Panc1 (cell line): ENCODE data around the gene HSD17B11. TPM values are rescaled to one million over a fixed set of nuclear protein-coding genes. Genes with fewer than 3 reads are reported as not detected.

Source experiments
- ATAC-seq: fragments of 200-7000 bp; cut with Tn5 transposase; 2 replicates; pipeline ENCODE4 v1.9.1; 2020; ENCODE audit warnings: mild to moderate bottlenecking, moderate library complexity
- BruUV-seq: library from RNA; stranded (reverse); fragments of 400-500 nt; replicated peaks from 2 replicates; lab custom pipeline; 2021; lab: Mats Ljungman, UMichigan
- CTCF ChIA-PET: fragments of 300-600 bp; sonication (Branson Sonifier 250); formaldehyde crosslinking; loops from one replicate; lab custom pipeline; 2022; ENCODE audit warnings: antibody characterized with exemption; lab: Charles Lee
- POLR2A ChIA-PET: fragments of 300-600 bp; sonication (Branson Sonifier 250); formaldehyde crosslinking; loops from one replicate; lab custom pipeline; 2022; ENCODE audit warnings: antibody characterized with exemption; lab: Charles Lee
- DNase-seq: peaks from one replicate; pipeline ENCODE4 v3.0.0-alpha.2; 2010; ENCODE audit warnings: low read depth, low spot score
- H3K27ac ChIP-seq: 2 replicates; pipeline ENCODE4 v1.5.1; 2011; ENCODE audit warnings: mild to moderate bottlenecking, low read length, inconsistent platforms
- H3K27me3 ChIP-seq: fragments of 200-500 bp; sonication (Bioruptor generic); 2 replicates; pipeline ENCODE4 v1.6.0; 2014; ENCODE audit warnings: low read length, inconsistent platforms; ENCODE audit not compliant: control insufficient read depth, insufficient read depth
- H3K36me3 ChIP-seq: fragments of 200-500 bp; sonication (Bioruptor generic); 2 replicates; pipeline ENCODE4 v1.5.1; 2014; ENCODE audit warnings: inconsistent platforms, mild to moderate bottlenecking, low read length, moderate library complexity; ENCODE audit not compliant: control insufficient read depth, insufficient read depth
- H3K4me1 ChIP-seq: 2 replicates; pipeline ENCODE4 v1.5.1; 2011; ENCODE audit warnings: inconsistent platforms, mild to moderate bottlenecking, low read length, moderate library complexity; ENCODE audit not compliant: control insufficient read depth, insufficient read depth
- H3K4me3 ChIP-seq, 2 experiments: 2 replicates each; pipeline ENCODE4 v1.5.1; 2011 to 2012; ENCODE audit warnings: low read depth in 2 of 2, low read length in 2 of 2, mild to moderate bottlenecking in 2 of 2, inconsistent platforms in 1 of 2, moderate library complexity in 1 of 2
- H3K9me3 ChIP-seq: fragments of 200-500 bp; sonication (Bioruptor generic); 2 replicates; pipeline ENCODE4 v1.5.1; 2014; ENCODE audit warnings: low read depth, mild to moderate bottlenecking, inconsistent platforms, low read length, moderate library complexity; ENCODE audit not compliant: control insufficient read depth, insufficient read depth
- POLR2AphosphoS5 ChIP-seq: IDR thresholded peaks from 2 replicates; pipeline ENCODE4 v1.6.1; 2012; ENCODE audit warnings: mild to moderate bottlenecking, low read depth, low read length, moderate library complexity
- SIN3A ChIP-seq: IDR thresholded peaks from 2 replicates; pipeline ENCODE4 v1.6.1; 2012; ENCODE audit warnings: low read depth, mild to moderate bottlenecking, low read length, moderate library complexity, borderline replicate concordance; ENCODE audit not compliant: insufficient read depth
- TCF7L2 ChIP-seq: IDR thresholded peaks from 2 replicates; pipeline ENCODE4 v1.6.1; 2011; ENCODE audit warnings: mild to moderate bottlenecking, low read depth, low read length, inconsistent platforms
- in situ Hi-C: cut with HindIII; loops from 2 replicates; pipeline ENCODE4 v1.10.0; 2016; ENCODE audit warnings: low sequenced_read_pairs, low pct_unique_long_range_greater_than_20kb
- intact Hi-C: fragments of 100-400 bp; cut with micrococcal nuclease; formaldehyde crosslinking; loops from one replicate; pipeline ENCODE4 v1.10.0; 2022; ENCODE audit not compliant: unreplicated experiment
- total RNA-seq: library from RNA; stranded (reverse); gene quantifications from one replicate; pipeline ENCODE4 v1.2.1, GENCODE V29; 2021; ENCODE audit not compliant: unreplicated experiment
- TF ChIP-seq, protein P1 (sequence below): fragments of 450-650 bp; IDR thresholded peaks from 2 replicates; pipeline ENCODE4 v1.5.1; 2017; ENCODE audit warnings: mild to moderate bottlenecking
- TF ChIP-seq, protein P2 (sequence below), 2 experiments: IDR thresholded peaks; 2 replicates each; pipeline ENCODE4 v1.6.1; 2011 to 2012; ENCODE audit warnings: low read depth in 2 of 2, control low read depth in 1 of 2, low read length in 1 of 2, mild to moderate bottlenecking in 1 of 2, moderate library complexity in 1 of 2; ENCODE audit not compliant: insufficient read depth in 1 of 2

HSD17B11 gene
- total RNA-seq, 1 experiment from 2014 or later: 34.9 TPM

DNA sequence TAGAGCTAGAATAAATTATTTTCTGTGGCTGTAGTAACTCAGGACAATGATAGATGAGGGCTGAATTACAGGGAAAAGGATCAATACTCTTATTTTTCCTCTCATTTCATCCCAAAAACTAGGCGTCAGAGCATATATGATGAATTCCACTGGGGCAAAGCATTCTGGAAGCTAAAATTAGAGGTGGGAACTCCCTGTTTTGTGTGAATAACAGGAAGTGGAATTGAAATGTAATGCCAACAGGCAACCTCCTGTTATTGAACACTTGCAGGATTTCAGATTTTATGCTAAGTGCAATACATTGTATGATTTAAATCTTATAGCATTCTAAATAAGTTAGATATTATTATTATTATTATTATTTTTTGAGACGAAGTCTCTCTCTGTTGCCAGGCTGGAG is 20.9 kb downstream of the HSD17B11 start:
- intact Hi-C loops: no loop called here
- Histone ChIP-seq H3K27ac (no peak overlapping the region), H3K4me3 (no peak overlapping the region), H3K9me3 (no peaks in the 10 kb centered on the region), H3K27me3 (no peaks in the 10 kb centered on the region), H3K36me3 (peaks cover 13% of the 10 kb centered on the region), H3K4me1 (no peaks in the 10 kb centered on the region)
- DNase-seq: no peak
- CTCF ChIA-PET: no interaction called here
- BruUV-seq: no TSS peak
- in situ Hi-C loops: no loop called here
- TF ChIP-seq, protein P1, sequence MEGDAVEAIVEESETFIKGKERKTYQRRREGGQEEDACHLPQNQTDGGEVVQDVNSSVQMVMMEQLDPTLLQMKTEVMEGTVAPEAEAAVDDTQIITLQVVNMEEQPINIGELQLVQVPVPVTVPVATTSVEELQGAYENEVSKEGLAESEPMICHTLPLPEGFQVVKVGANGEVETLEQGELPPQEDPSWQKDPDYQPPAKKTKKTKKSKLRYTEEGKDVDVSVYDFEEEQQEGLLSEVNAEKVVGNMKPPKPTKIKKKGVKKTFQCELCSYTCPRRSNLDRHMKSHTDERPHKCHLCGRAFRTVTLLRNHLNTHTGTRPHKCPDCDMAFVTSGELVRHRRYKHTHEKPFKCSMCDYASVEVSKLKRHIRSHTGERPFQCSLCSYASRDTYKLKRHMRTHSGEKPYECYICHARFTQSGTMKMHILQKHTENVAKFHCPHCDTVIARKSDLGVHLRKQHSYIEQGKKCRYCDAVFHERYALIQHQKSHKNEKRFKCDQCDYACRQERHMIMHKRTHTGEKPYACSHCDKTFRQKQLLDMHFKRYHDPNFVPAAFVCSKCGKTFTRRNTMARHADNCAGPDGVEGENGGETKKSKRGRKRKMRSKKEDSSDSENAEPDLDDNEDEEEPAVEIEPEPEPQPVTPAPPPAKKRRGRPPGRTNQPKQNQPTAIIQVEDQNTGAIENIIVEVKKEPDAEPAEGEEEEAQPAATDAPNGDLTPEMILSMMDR: no peak
- TF ChIP-seq SIN3A (no peak), POLR2AphosphoS5 (no peak), TCF7L2 (no peak)
- TF ChIP-seq, protein P2, sequence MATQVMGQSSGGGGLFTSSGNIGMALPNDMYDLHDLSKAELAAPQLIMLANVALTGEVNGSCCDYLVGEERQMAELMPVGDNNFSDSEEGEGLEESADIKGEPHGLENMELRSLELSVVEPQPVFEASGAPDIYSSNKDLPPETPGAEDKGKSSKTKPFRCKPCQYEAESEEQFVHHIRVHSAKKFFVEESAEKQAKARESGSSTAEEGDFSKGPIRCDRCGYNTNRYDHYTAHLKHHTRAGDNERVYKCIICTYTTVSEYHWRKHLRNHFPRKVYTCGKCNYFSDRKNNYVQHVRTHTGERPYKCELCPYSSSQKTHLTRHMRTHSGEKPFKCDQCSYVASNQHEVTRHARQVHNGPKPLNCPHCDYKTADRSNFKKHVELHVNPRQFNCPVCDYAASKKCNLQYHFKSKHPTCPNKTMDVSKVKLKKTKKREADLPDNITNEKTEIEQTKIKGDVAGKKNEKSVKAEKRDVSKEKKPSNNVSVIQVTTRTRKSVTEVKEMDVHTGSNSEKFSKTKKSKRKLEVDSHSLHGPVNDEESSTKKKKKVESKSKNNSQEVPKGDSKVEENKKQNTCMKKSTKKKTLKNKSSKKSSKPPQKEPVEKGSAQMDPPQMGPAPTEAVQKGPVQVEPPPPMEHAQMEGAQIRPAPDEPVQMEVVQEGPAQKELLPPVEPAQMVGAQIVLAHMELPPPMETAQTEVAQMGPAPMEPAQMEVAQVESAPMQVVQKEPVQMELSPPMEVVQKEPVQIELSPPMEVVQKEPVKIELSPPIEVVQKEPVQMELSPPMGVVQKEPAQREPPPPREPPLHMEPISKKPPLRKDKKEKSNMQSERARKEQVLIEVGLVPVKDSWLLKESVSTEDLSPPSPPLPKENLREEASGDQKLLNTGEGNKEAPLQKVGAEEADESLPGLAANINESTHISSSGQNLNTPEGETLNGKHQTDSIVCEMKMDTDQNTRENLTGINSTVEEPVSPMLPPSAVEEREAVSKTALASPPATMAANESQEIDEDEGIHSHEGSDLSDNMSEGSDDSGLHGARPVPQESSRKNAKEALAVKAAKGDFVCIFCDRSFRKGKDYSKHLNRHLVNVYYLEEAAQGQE (IDR thresholded peaks at IDR 0.05; ENCODE audit: insufficient read depth in 1 of 2, low read depth in 2 of 2, low read length in 1 of 2): no peak
- no peak for ATAC-seq
- POLR2A ChIA-PET: no interaction called here

DNA sequence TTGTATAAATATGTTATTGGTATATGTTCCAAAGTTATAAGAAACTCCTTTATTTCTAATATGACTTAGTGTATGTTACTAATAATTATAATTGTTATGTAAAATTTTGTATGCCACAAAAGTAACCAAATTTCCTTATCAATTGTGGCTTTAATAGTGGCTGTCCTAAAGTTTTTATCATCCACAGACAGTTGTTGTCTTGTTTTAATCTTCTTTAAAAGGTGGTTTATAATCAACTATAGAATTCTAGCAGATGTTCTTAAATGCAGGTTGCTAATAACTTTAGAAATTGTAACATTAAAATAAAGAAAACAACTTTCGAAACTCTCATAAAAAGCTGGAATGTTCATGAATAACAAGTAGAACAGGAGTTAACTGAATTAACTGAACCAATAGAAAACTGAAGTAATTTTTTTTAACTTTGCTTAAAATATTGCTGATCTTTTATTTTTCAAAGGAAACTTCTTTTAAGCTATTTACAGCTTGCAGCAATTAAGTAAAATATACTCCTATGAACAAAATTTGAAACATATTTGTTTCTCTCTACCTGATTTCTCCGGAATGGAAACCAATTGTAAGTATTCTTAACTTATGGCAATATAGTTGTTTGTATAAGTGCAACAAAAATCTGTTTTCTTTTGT is 24.3 kb downstream of the HSD17B11 start:
- in situ Hi-C loops (no loop called here), intact Hi-C loops (no loop called here)
- peaks cover 12% of the 10 kb centered on the region for H3K36me3 ChIP-seq
- no TSS peak for BruUV-seq
- ATAC-seq (no peak), DNase-seq (no peak)
- no peaks in the 10 kb centered on the region for H3K27me3 ChIP-seq
- H3K4me3 ChIP-seq: no peak overlapping the region
- CTCF ChIA-PET: no interaction called here
- POLR2A ChIA-PET: no interaction called here
- no peaks in the 10 kb centered on the region for H3K4me1 ChIP-seq
- TF ChIP-seq, protein P1: no peak
- no peak for TF ChIP-seq TCF7L2
- TF ChIP-seq, protein P2 (IDR thresholded peaks at IDR 0.05; ENCODE audit: insufficient read depth in 1 of 2, low read depth in 2 of 2, low read length in 1 of 2): no peak
- TF ChIP-seq SIN3A: no peak
- TF ChIP-seq POLR2AphosphoS5: no peak
- no peak overlapping the region for H3K27ac ChIP-seq
- H3K9me3 ChIP-seq: no peaks in the 10 kb centered on the region
